Liver (tissue), 3 donors: ENCODE measurements around the gene GCNT2.

Experiments
- EGR1 ChIP-seq, 2 donors: IDR thresholded peaks; 2 replicates each; pipeline ENCODE4 v1.6.1; 2016 to 2018; ENCODE audit warnings: antibody characterized with exemption in 2 of 2, low read depth in 2 of 2
- REST ChIP-seq: IDR thresholded peaks from 2 replicates; pipeline ENCODE4 v1.6.1; 2016; ENCODE audit warnings: antibody characterized with exemption, mild to moderate bottlenecking
- TF ChIP-seq, protein P1 (sequence below): IDR thresholded peaks from 2 replicates; pipeline ENCODE4 v1.6.1; 2016; ENCODE audit warnings: antibody characterized with exemption
- TF ChIP-seq, protein P2 (sequence below): fragments of 150-350 bp; IDR thresholded peaks from 2 replicates; pipeline ENCODE4 v1.5.1; 2017; ENCODE audit warnings: improper control_type of control experiment, low read depth, low read length; ENCODE audit not compliant: missing input control
- donor health status: healthy.
- donor health status: healthy.

DNA sequence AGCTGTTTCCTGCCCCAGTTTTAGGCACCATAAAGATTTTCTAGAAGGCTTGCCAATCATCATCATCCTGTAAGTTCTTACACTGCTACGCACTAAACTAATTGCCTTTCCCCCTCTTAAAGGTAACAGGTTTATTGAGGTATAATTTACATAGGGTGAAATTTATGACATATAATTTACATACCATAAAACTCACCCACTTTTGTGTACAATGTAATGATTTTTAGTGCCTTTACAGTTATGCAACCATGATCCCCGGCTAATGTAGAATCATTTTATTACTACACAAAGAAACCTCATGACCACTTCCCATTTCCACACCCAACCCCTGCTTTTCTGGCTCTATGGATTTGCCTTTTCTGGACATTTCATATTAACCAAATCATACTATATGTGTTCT lies 21.1 kb downstream of the GCNT2 start:
- TF ChIP-seq, protein P1, sequence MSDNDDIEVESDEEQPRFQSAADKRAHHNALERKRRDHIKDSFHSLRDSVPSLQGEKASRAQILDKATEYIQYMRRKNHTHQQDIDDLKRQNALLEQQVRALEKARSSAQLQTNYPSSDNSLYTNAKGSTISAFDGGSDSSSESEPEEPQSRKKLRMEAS: no peak
- TF ChIP-seq, protein P2, sequence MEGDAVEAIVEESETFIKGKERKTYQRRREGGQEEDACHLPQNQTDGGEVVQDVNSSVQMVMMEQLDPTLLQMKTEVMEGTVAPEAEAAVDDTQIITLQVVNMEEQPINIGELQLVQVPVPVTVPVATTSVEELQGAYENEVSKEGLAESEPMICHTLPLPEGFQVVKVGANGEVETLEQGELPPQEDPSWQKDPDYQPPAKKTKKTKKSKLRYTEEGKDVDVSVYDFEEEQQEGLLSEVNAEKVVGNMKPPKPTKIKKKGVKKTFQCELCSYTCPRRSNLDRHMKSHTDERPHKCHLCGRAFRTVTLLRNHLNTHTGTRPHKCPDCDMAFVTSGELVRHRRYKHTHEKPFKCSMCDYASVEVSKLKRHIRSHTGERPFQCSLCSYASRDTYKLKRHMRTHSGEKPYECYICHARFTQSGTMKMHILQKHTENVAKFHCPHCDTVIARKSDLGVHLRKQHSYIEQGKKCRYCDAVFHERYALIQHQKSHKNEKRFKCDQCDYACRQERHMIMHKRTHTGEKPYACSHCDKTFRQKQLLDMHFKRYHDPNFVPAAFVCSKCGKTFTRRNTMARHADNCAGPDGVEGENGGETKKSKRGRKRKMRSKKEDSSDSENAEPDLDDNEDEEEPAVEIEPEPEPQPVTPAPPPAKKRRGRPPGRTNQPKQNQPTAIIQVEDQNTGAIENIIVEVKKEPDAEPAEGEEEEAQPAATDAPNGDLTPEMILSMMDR: no peak
- no peak for TF ChIP-seq REST
- no peak for TF ChIP-seq EGR1 (IDR thresholded peaks at IDR 0.05; ENCODE audit: low read depth in 2 of 2)
